ENCODE measurements around the gene ACAD10.

DNA sequence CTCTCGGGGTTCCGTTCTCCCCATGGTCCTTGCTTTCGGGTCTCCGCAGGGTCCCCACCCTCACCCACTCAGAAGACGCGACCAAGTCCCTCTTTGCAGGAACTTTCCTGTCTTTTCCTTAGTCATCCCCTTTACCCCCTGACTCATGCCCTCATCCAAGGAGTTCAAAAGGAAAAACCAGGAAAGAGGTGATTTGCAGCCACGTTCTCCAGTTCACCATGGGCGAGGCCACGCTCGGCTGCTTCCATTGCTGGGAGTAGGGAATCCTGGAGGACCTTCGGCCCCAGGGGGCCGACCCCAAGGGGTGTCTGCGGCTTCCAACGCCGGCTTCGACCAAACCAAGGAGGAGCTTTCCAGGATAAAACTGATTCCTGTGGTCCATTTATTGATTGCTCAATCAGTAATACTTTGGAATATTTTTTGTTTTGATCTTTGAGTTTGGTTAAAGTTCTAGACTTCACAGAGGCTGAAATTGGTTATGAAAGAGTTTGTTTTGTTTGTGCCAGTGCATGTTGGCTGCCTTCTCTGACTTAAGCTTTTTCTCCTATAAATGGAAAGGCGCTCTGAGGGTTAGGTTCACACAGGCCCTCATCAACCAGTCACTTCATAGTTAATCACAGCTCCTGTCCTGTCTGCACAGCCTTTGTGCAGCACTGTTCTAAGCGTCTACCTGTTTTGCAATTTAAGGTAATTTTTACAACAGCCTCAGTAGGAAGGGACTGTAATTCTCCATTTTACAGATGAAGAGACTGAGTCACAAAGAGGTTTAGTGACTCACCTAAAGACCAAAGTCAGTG lies 81.7 kb downstream of the ACAD10 start:
- TF ChIP-seq, protein P1, sequence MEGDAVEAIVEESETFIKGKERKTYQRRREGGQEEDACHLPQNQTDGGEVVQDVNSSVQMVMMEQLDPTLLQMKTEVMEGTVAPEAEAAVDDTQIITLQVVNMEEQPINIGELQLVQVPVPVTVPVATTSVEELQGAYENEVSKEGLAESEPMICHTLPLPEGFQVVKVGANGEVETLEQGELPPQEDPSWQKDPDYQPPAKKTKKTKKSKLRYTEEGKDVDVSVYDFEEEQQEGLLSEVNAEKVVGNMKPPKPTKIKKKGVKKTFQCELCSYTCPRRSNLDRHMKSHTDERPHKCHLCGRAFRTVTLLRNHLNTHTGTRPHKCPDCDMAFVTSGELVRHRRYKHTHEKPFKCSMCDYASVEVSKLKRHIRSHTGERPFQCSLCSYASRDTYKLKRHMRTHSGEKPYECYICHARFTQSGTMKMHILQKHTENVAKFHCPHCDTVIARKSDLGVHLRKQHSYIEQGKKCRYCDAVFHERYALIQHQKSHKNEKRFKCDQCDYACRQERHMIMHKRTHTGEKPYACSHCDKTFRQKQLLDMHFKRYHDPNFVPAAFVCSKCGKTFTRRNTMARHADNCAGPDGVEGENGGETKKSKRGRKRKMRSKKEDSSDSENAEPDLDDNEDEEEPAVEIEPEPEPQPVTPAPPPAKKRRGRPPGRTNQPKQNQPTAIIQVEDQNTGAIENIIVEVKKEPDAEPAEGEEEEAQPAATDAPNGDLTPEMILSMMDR (IDR thresholded peaks at IDR 0.05; ENCODE audit: low read length), result no peak
- no peak for TF ChIP-seq EZH2 (optimal IDR thresholded peaks at IDR 0.05; ENCODE audit: low read depth, low read length)

Data from MM.1S (cell line).